Stimulated activated CD8-positive, alpha-beta memory T cell treated with anti-CD3 and anti-CD28 coated beads, Interleukin-2, amount 100 ng/mL, for 1 hour (primary cell): ENCODE measurements around the gene VDAC1.

ENCODE experiments used
- DNase-seq, 2 donors: peaks; one replicate each; pipeline ENCODE4 v3.0.0-alpha.2; 2020; ENCODE audit warnings: low read depth in 2 of 2

Gene VDAC1

GRCh38 chr5:133926489-133927299 lies 78.1 kb downstream of the VDAC1 start:
- no peak for DNase-seq

- no peak for DNase-seq
Observed at GRCh38 chr5:133925866-133926488, 78.8 kb downstream of the VDAC1 start.

- no peak for DNase-seq
Observed at GRCh38 chr5:133925269-133925668, 79.5 kb downstream of the VDAC1 start.

- no peak for DNase-seq
Observed at GRCh38 chr5:133924221-133924920, 80.4 kb downstream of the VDAC1 start.

- DNase-seq, result no peak
Observed at GRCh38 chr5:133921979-133922378, 82.8 kb downstream of the VDAC1 start.
